K562 (cell line): ENCODE results near the gene BMP10. TPM values are rescaled to one million over a fixed set of nuclear protein-coding genes. Genes with fewer than 3 reads are reported as not detected.

Experiments used
- ATAC-seq: fragments of 200-7000 bp; cut with Tn5 transposase; 3 replicates; pipeline ENCODE4 v1.9.1; 2020; ENCODE audit warnings: moderate library complexity
- BruUV-seq: library from RNA; stranded (reverse); fragments of 400-500 nt; replicated peaks from 2 replicates; lab custom pipeline; 2021; lab: Mats Ljungman, UMichigan
- CTCF ChIA-PET: fragments of 300-600 bp; formaldehyde crosslinking; extraction: SDS; loops from one replicate; lab custom pipeline; 2021; ENCODE audit warnings: low intra/inter-chr PET ratio; lab: Yijun Ruan, JAX
- POLR2A ChIA-PET: fragments of 300-600, 350-650 bp; sonication (Branson Sonifier 250); formaldehyde crosslinking; extraction: SDS; loops from one replicate; lab custom pipeline; 2021; ENCODE audit warnings: antibody characterized with exemption, inconsistent platforms; lab: Yijun Ruan, JAX
- DNase-seq, 4 experiments: peaks; one replicate each; pipeline versions ENCODE4 v3.0.0 to v3.0.0-alpha.2; 2011 to 2018; ENCODE audit warnings: low spot score in 3 of 4, mixed read lengths in 3 of 4; ENCODE audit errors: extremely low read depth in 1 of 4
- FAIRE-seq: peaks from 2 replicates; lab custom pipeline; 2011; peaks lifted over from hg19 to GRCh38; lab: Jason Lieb, UNC
- H2AFZ ChIP-seq: 2 replicates; pipeline ENCODE4 v1.6.0; 2011; ENCODE audit warnings: low read depth, low read length, control low read depth, inconsistent platforms
- H3K27ac ChIP-seq: fragments of 200-600 bp; 3 replicates; pipeline ENCODE4 v1.8.0; 2011; ENCODE audit warnings: low read depth, mild to moderate bottlenecking, control low read depth, inconsistent platforms, low read length, moderate library complexity, mixed read lengths; ENCODE audit errors: extremely low read depth
- H3K27me3 ChIP-seq, 2 experiments: fragments of 300-600 bp in 1 of 2; 2 replicates in 1 of 2; 3 replicates in 1 of 2; pipeline versions ENCODE4 v1.6.0 to v1.8.0; 2011; ENCODE audit warnings: inconsistent platforms in 2 of 2, low read length in 2 of 2, mild to moderate bottlenecking in 1 of 2, mixed read lengths in 1 of 2, moderate library complexity in 1 of 2; ENCODE audit not compliant: control insufficient read depth in 2 of 2, insufficient read depth in 2 of 2
- H3K36me3 ChIP-seq: fragments of 300-600 bp; 3 replicates; pipeline ENCODE4 v1.8.0; 2011; ENCODE audit warnings: mild to moderate bottlenecking, low read length, inconsistent platforms; ENCODE audit not compliant: control insufficient read depth, insufficient read depth
- H3K4me1 ChIP-seq, 2 experiments: fragments of 200-600 bp in 1 of 2; replicated peaks in 1 of 2; 2 replicates in 1 of 2; 3 replicates in 1 of 2; pipeline versions ENCODE4 v1.5.1 to v1.8.0; 2011; ENCODE audit warnings: inconsistent platforms in 2 of 2, low read length in 2 of 2, mild to moderate bottlenecking in 1 of 2, mixed read lengths in 1 of 2, moderate library complexity in 1 of 2; ENCODE audit not compliant: control insufficient read depth in 2 of 2, insufficient read depth in 2 of 2
- H3K4me2 ChIP-seq: 2 replicates; pipeline ENCODE4 v1.6.1; 2011; ENCODE audit warnings: low read length, control low read depth, inconsistent platforms, mixed read lengths; ENCODE audit not compliant: insufficient read depth
- H3K4me3 ChIP-seq: fragments of 200-600 bp; sonication (generic), shearing (Covaris generic); 2 replicates; pipeline ENCODE4 v1.5.1; 2016; ENCODE audit warnings: control low read depth, inconsistent platforms
- H3K79me2 ChIP-seq: fragments of 200-600 bp; 3 replicates; pipeline ENCODE4 v1.8.0; 2011; ENCODE audit warnings: low read length, inconsistent platforms; ENCODE audit not compliant: control insufficient read depth, insufficient read depth
- H3K9ac ChIP-seq, 2 experiments: 2 replicates each; pipeline versions ENCODE4 v1.6.0 to v1.6.1; 2011; ENCODE audit warnings: low read depth in 2 of 2, low read length in 2 of 2, control low read depth in 1 of 2, inconsistent platforms in 1 of 2, mild to moderate bottlenecking in 1 of 2, mixed read lengths in 1 of 2; ENCODE audit not compliant: insufficient read depth in 1 of 2
- H3K9me1 ChIP-seq: one replicate; pipeline ENCODE4 v1.6.0; 2011; ENCODE audit warnings: inconsistent platforms, mild to moderate bottlenecking, low read length, moderate library complexity; ENCODE audit not compliant: control insufficient read depth, insufficient read depth
- H3K9me3 ChIP-seq: replicated peaks from 2 replicates; pipeline ENCODE4 v1.5.1; 2011; ENCODE audit warnings: low read depth, low read length, inconsistent platforms; ENCODE audit not compliant: control insufficient read depth, insufficient read depth
- H4K20me1 ChIP-seq: replicated peaks from 2 replicates; pipeline ENCODE4 v1.6.1; 2011; ENCODE audit warnings: low read length, inconsistent platforms, mixed read lengths; ENCODE audit not compliant: control insufficient read depth, insufficient read depth
- CHCHD3 ChIP-seq: fragments of 250-450 bp; sonication (Bioruptor Pico); IDR thresholded peaks from 2 replicates; pipeline ENCODE4 v2.1.2; 2022; ENCODE audit warnings: mild to moderate bottlenecking
- CUX1 ChIP-seq: fragments of 200-800 bp; sonication (Bioruptor generic); IDR thresholded peaks from 2 replicates; pipeline ENCODE4 v1.6.1; 2016; ENCODE audit warnings: missing genetic modification characterization, missing compliant biosample characterization
- ID3 ChIP-seq, 2 experiments: fragments of 250-450 bp in 1 of 2; fragments of 450-650 bp in 1 of 2; sonication (Bioruptor Pico) in 1 of 2; IDR thresholded peaks; 2 replicates each; pipeline versions ENCODE4 v1.6.1 to v1.8.0; 2016 to 2021; ENCODE audit warnings: mild to moderate bottlenecking in 2 of 2, moderate library complexity in 2 of 2, missing compliant biosample characterization in 1 of 2, missing genetic modification characterization in 1 of 2
- MEIS2 ChIP-seq: fragments of 450-650 bp; IDR thresholded peaks from 2 replicates; pipeline ENCODE4 v1.6.1; 2014; ENCODE audit warnings: mild to moderate bottlenecking; ENCODE audit not compliant: partially characterized antibody
- NFYB ChIP-seq: IDR thresholded peaks from 2 replicates; pipeline ENCODE4 v1.6.1; 2011; ENCODE audit warnings: mild to moderate bottlenecking, moderate library complexity; ENCODE audit not compliant: insufficient read length; ENCODE audit errors: extremely low read depth
- PHTF2 ChIP-seq: fragments of 250-450 bp; sonication (Bioruptor Pico); IDR thresholded peaks from 2 replicates; pipeline ENCODE4 v1.5.0; 2021; ENCODE audit warnings: mild to moderate bottlenecking
- THAP12 ChIP-seq: fragments of 250-450 bp; sonication (Bioruptor Pico); IDR thresholded peaks from 2 replicates; pipeline ENCODE4 v1.9.0; 2021; ENCODE audit warnings: mild to moderate bottlenecking, inconsistent platforms
- ZNF639 ChIP-seq, 2 experiments: fragments of 200-800 bp in 1 of 2; sonication (Bioruptor generic) in 1 of 2; sonication (generic) in 1 of 2; formaldehyde crosslinking in 1 of 2; IDR thresholded peaks in 1 of 2; conservative IDR thresholded peaks in 1 of 2; 2 replicates each; pipeline versions ENCODE4 v1.5.0 to v1.6.1; 2016 to 2020; ENCODE audit warnings: missing compliant biosample characterization in 1 of 2, missing genetic modification characterization in 1 of 2, missing genetic modification reagents in 1 of 2
- ZNF707 ChIP-seq: fragments of 250-450 bp; sonication (Bioruptor Pico); conservative IDR thresholded peaks from 2 replicates; pipeline ENCODE4 v1.8.0; 2022; ENCODE audit warnings: inconsistent platforms, mild to moderate bottlenecking, moderate library complexity
- WGBS: fragments of 100-300 bp; shearing (Covaris generic); methylation state at CpG from one replicate; pipeline ENCODE4 v1.1.6; 2016; ENCODE audit warnings: low coverage, mixed read lengths; ENCODE audit not compliant: insufficient coverage; ENCODE audit errors: missing lambda C conversion rate; 5-methylcytosine and 5-hydroxymethylcytosine counted together
- in situ Hi-C: fragments of 300-500 bp; cut with MboI; formaldehyde crosslinking; loops from 4 replicates; pipeline ENCODE4 v1.15.0; 2018; ENCODE audit warnings: inconsistent platforms, mixed read lengths
- intact Hi-C: fragments of 100-400 bp; cut with micrococcal nuclease; formaldehyde crosslinking; loops from 2 replicates; pipeline ENCODE4 v1.14.2; 2022
- polyA plus RNA-seq, 8 experiments: library from polyadenylated mRNA; depleted of rRNA in 4 of 8; stranded (reverse) in 5 of 8; unstranded in 3 of 8; fragments of >200 nt; fragmentation: Nextera tagmentation in 2 of 8; fragmentation: Illumina TruSeq in 1 of 8; extraction: Ambion mirVana in 2 of 8; extraction: Trizol in 1 of 8; gene quantifications; 2 replicates each; pipeline versions ENCODE4 v1.2.1 to v1.2.3, GENCODE V29; 2011 to 2014; ENCODE audit warnings: inconsistent platforms in 1 of 8, missing spikeins in 1 of 8
- total RNA-seq, 7 experiments: library from RNA; depleted of rRNA in 6 of 7; stranded (reverse); fragments of >200 nt in 6 of 7; fragmentation: Illumina TruSeq in 2 of 7; extraction: Trizol in 2 of 7; gene quantifications; 2 replicates each; pipeline versions ENCODE4 v1.2.1 to v1.2.3, GENCODE V29; 2011 to 2021; ENCODE audit warnings: low replicate concordance in 1 of 7

The BMP10 gene
- total and polyA plus RNA-seq, 9 of the 15 experiments (the other 6 are each of a cell fraction or from before 2014, with no cell fraction given) = 0.11 to 0.91 (median 0.43) TPM

GRCh38 chr2:68909793-68910674 is 38.8 kb upstream of the BMP10 start:
- no TSS peak for BruUV-seq
- FAIRE-seq = peak; percentile 44
- Histone ChIP-seq H3K4me3 (no peak overlapping the region), H2AFZ (no peak overlapping the region), H3K9me3 (no peaks in the 10 kb centered on the region), H3K79me2 (no peaks in the 10 kb centered on the region), H3K36me3 (no peaks in the 10 kb centered on the region), H3K9ac (no peak overlapping the region), H3K4me2 (no peak overlapping the region), H3K27me3 (no peaks in the 10 kb centered on the region), H3K9me1 (no peaks in the 10 kb centered on the region), H3K27ac (peak overlapping the region; percentile 3; the same call in 1 of the 3 replicates), H3K4me1 (peaks cover 18 to 65% of the 10 kb centered on the region in 2 experiments), H4K20me1 (no peaks in the 10 kb centered on the region)
- DNase-seq = peak; percentile 70 to 82 (median 72)
- peak; percentile 78 for ATAC-seq
- POLR2A ChIA-PET = no interaction called here
- 46% methylated on average over 3 of the region's 3 CpGs for WGBS
- intact Hi-C loops (loop anchor here (1.0 to 2.0 kb wide), 3 partner anchors 71 to 159 kb away; no protein-coding TSS in a partner anchor), in situ Hi-C loops (no loop called here)
- CTCF ChIA-PET = interaction anchor here (0.5 to 1.3 kb wide), 5 partner anchors 16 to 200 kb away, joined by 3 read pairs; no protein-coding TSS in a partner anchor
- TF ChIP-seq ZNF707 (no peak), MEIS2 (peak; percentile 87), ID3 (CRISPR knock-in tag; IDR thresholded peaks at IDR 0.05) (no peak), ID3 (tag; IDR thresholded peaks at IDR 0.05) (peak; percentile 97), CUX1 (CRISPR knock-in tag) (0 out of 2 replicates have a peak, but pooled peaks have one; percentile 11), NFYB (no peak), THAP12 (CRISPR knock-in tag) (no peak), CHCHD3 (no peak), PHTF2 (no peak), ZNF639 (CRISPR knock-in tag; conservative IDR thresholded peaks at IDR 0.05 in 1 of 2, IDR thresholded peaks at IDR 0.05 in 1 of 2) (peak in 1 of 2 experiments; percentile 45; a peak in 1 of 4 replicates)
